Duodenal mucosa (tissue), 2 donors: Measurements from ENCODE around the gene PTPRG.

Experiments used
- H3K27ac ChIP-seq: one replicate; pipeline ENCODE4 v1.7.0; 2013; ENCODE audit warnings: low read depth, low read length
- H3K27me3 ChIP-seq, 2 donors: one replicate each; pipeline ENCODE4 v1.7.0; 2013; ENCODE audit warnings: low read length in 2 of 2, control low read depth in 1 of 2; ENCODE audit not compliant: insufficient read depth in 2 of 2, control insufficient read depth in 1 of 2
- H3K36me3 ChIP-seq, 2 donors: one replicate each; pipeline ENCODE4 v1.7.0; 2013; ENCODE audit warnings: low read length in 2 of 2, control low read depth in 1 of 2; ENCODE audit not compliant: insufficient read depth in 2 of 2, control insufficient read depth in 1 of 2
- H3K4me1 ChIP-seq, 2 donors: one replicate each; pipeline ENCODE4 v1.7.0; 2013; ENCODE audit warnings: low read length in 2 of 2, control low read depth in 1 of 2; ENCODE audit not compliant: insufficient read depth in 2 of 2, control insufficient read depth in 1 of 2
- H3K4me3 ChIP-seq, 2 donors: one replicate each; pipeline ENCODE4 v1.7.0; 2013; ENCODE audit warnings: low read length in 2 of 2, low read depth in 1 of 2
- H3K9ac ChIP-seq, 2 donors: one replicate each; pipeline ENCODE4 v1.7.0; 2013; ENCODE audit warnings: low read length in 2 of 2, low read depth in 1 of 2
- H3K9me3 ChIP-seq, 2 donors: one replicate each; pipeline ENCODE4 v1.7.0; 2013; ENCODE audit warnings: low read length in 2 of 2, control low read depth in 1 of 2; ENCODE audit not compliant: control insufficient read depth in 1 of 2

The PTPRG gene

GRCh38 chr3:61841988-61842387 lies 280.6 kb downstream of the PTPRG start:
- H3K27ac ChIP-seq, result no peak overlapping the region
- H3K9me3 ChIP-seq, result no peaks in the 10 kb centered on the region
- H3K4me1 ChIP-seq, result peaks cover 0 to under 1% of the 10 kb centered on the region in 2 donors

GRCh38 chr3:61844346-61844745 lies 283.0 kb downstream of the PTPRG start:
- H3K4me3 ChIP-seq, result no peak overlapping the region
- no peaks in the 10 kb centered on the region for H3K9me3 ChIP-seq
- no peak overlapping the region for H3K27ac ChIP-seq
- H3K4me1 ChIP-seq, result peaks cover 15 to 24% of the 10 kb centered on the region in 2 donors
- H3K9ac ChIP-seq, result no peak overlapping the region
- H3K27me3 ChIP-seq, result no peaks in the 10 kb centered on the region
- no peaks in the 10 kb centered on the region for H3K36me3 ChIP-seq

More at GRCh38 chr3:61841988-61842387, 280.6 kb downstream of the PTPRG start:
- Histone ChIP-seq H3K36me3 (no peaks in the 10 kb centered on the region), H3K9ac (no peak overlapping the region), H3K4me3 (no peak overlapping the region), H3K27me3 (no peaks in the 10 kb centered on the region)

GRCh38 chr3:61846488-61846887 lies 285.1 kb downstream of the PTPRG start:
- Histone ChIP-seq H3K27me3 (no peaks in the 10 kb centered on the region), H3K4me3 (no peak overlapping the region), H3K9ac (no peak overlapping the region), H3K9me3 (no peaks in the 10 kb centered on the region), H3K27ac (no peak overlapping the region), H3K36me3 (no peaks in the 10 kb centered on the region), H3K4me1 (peaks cover 16 to 28% of the 10 kb centered on the region in 2 donors)

DNA sequence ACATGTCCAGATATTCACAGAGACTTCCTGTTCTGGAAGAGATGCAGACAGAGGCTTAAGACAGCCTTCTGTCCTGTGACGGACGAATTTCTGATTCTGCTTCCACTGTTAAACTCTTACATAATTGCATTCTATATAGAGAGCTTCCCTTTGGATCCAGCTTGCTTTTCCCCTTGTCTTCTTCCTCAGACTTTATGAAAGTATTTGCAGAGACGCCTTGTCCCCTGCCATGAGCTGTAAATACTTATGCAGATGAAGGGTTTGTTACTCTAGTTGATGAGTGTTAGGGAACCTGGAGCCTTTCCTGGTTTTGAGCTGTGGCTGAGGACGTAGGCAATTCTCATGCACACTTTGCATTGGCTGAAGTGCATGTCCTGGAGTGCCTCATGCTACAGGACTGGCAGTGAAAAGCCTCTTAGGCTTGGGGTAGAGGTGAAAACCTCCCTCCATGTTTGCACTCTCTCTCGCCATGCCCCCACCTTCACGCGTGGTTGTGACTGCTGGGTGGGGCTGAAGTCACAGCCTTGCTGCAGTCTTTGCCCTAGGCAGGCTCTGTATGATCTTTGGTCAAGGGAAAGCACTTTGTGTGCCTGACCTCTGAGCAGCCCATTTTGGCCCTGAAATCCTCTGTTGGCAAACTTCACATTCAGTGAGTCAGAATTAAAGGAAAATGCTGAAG lies 286.6 kb downstream of the PTPRG start:
- Histone ChIP-seq H3K27ac (peak overlapping the region; percentile 7), H3K9ac (no peak overlapping the region), H3K36me3 (no peaks in the 10 kb centered on the region), H3K27me3 (no peaks in the 10 kb centered on the region), H3K9me3 (no peaks in the 10 kb centered on the region), H3K4me3 (peak overlapping the region in 1 of 2 donors; percentile 45), H3K4me1 (peaks cover 16 to 28% of the 10 kb centered on the region in 2 donors)

DNA sequence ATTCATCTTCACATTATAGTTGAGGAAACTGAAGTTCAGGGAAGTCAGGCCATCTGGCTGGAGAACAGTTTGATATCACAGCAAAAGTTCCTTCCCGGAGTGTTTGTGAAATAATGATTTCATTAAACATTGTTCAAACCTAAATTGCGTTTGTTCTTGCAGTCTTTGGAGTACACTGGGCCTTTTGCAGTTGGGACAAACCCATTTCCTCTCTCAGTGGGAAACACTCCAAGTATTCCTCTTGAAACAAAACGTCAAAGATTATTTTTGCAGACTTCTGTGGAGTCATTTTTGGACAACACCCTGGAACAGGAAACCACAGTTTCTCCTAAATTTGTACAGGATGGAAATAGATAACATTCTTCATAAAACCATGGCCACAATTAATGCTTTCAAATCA lies 287.5 kb downstream of the PTPRG start:
- Histone ChIP-seq H3K4me3 (no peak overlapping the region), H3K9me3 (no peaks in the 10 kb centered on the region), H3K36me3 (no peaks in the 10 kb centered on the region), H3K9ac (no peak overlapping the region), H3K27ac (peak overlapping the region; percentile 30), H3K27me3 (no peaks in the 10 kb centered on the region), H3K4me1 (peaks cover 16 to 28% of the 10 kb centered on the region in 2 donors)

GRCh38 chr3:61853912-61854311 lies 292.5 kb downstream of the PTPRG start:
- H3K9me3 ChIP-seq, result no peaks in the 10 kb centered on the region
- H3K27me3 ChIP-seq, result no peaks in the 10 kb centered on the region
- H3K4me1 ChIP-seq, result peaks cover 3 to 8% of the 10 kb centered on the region in 2 donors
- H3K9ac ChIP-seq, result no peak overlapping the region
- no peak overlapping the region for H3K4me3 ChIP-seq
- no peaks in the 10 kb centered on the region for H3K36me3 ChIP-seq
- H3K27ac ChIP-seq, result no peak overlapping the region

DNA sequence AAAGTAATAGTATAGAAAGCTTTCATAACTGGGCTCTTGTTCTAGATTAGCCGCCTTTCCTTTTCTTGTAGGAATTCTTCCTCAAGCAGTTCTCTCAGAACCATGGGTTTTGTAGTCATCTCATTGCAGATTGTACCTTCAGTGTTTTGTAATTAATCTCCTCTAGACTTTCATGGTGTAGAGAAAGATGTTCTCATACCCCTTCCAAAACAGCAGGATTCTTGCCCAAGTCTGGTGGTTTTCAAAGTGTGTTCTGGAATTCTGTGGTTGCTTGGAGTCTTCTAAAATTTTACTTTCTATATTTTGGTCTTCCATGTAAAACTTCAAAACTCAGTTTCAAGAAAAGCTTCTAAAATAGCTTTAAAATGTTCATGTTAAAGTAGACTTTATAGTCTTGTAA lies 293.8 kb downstream of the PTPRG start:
- no peak overlapping the region for H3K4me3 ChIP-seq
- no peak overlapping the region for H3K27ac ChIP-seq
- H3K36me3 ChIP-seq, result no peaks in the 10 kb centered on the region
- no peak overlapping the region for H3K9ac ChIP-seq
- H3K4me1 ChIP-seq, result no peaks in the 10 kb centered on the region
- no peaks in the 10 kb centered on the region for H3K9me3 ChIP-seq
- H3K27me3 ChIP-seq, result no peaks in the 10 kb centered on the region

GRCh38 chr3:61857297-61857696 lies 295.9 kb downstream of the PTPRG start:
- H3K27ac ChIP-seq, result no peak overlapping the region
- no peaks in the 10 kb centered on the region for H3K4me1 ChIP-seq
- H3K4me3 ChIP-seq, result no peak overlapping the region
- H3K27me3 ChIP-seq, result no peaks in the 10 kb centered on the region
- H3K36me3 ChIP-seq, result no peaks in the 10 kb centered on the region
- no peaks in the 10 kb centered on the region for H3K9me3 ChIP-seq
- no peak overlapping the region for H3K9ac ChIP-seq

DNA sequence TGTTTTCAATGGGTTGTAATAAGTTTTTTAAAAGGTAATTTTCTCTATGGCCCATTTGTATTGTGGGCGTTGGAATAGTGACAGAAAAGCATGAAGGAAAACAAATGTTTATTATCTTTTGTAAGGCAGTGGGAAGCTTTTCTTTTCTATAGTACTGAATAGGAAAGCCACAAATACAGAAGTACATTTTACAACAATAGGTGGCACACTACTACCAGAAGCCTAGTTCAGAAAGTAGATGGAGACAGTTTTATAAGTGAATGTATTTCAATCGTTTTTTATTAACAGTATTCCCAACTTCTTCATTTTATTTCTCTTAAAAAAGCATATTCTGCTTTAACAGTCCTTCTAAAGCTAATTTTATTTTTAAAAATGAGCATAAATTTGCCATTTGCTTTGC lies 296.7 kb downstream of the PTPRG start:
- Histone ChIP-seq H3K4me1 (no peaks in the 10 kb centered on the region), H3K36me3 (no peaks in the 10 kb centered on the region), H3K27me3 (no peaks in the 10 kb centered on the region), H3K9me3 (no peaks in the 10 kb centered on the region), H3K27ac (no peak overlapping the region), H3K4me3 (no peak overlapping the region), H3K9ac (no peak overlapping the region)

GRCh38 chr3:61861410-61861809 lies 300.0 kb downstream of the PTPRG start:
- Histone ChIP-seq H3K4me1 (no peaks in the 10 kb centered on the region), H3K9ac (no peak overlapping the region), H3K9me3 (no peaks in the 10 kb centered on the region), H3K27ac (no peak overlapping the region), H3K36me3 (no peaks in the 10 kb centered on the region), H3K27me3 (no peaks in the 10 kb centered on the region), H3K4me3 (no peak overlapping the region)
